GM12878 (cell line): ENCODE measurements around the gene OSBPL5. TPM values are rescaled to one million over a fixed set of nuclear protein-coding genes. Genes with fewer than 3 reads are reported as not detected.

Experiments
- ATAC-seq: fragments of 200-7000 bp; cut with Tn5 transposase; 3 replicates; pipeline ENCODE4 v1.9.1; 2020; ENCODE audit warnings: mild to moderate bottlenecking, moderate library complexity
- BruUV-seq: library from RNA; stranded (reverse); fragments of 400-500 nt; replicated peaks from 2 replicates; lab custom pipeline; 2021; lab: Mats Ljungman, UMichigan
- CTCF ChIA-PET: fragments of 300-600 bp; sonication (Branson Sonifier 250); formaldehyde crosslinking; extraction: SDS; loops from one replicate; lab custom pipeline; 2021; ENCODE audit warnings: inconsistent platforms; lab: Yijun Ruan, JAX
- POLR2A ChIA-PET: fragments of 350-600 bp; formaldehyde crosslinking; extraction: SDS; loops from one replicate; lab custom pipeline; 2021; ENCODE audit warnings: inconsistent platforms; lab: Charles Lee
- RAD21 ChIA-PET: fragments of 300-600 bp; sonication (Branson Sonifier 250); formaldehyde crosslinking; loops from one replicate; lab custom pipeline; 2023; ENCODE audit warnings: antibody characterized with exemption; ENCODE audit not compliant: unreplicated experiment; lab: Charles Lee
- SMC1A ChIA-PET: fragments of 300-600 bp; sonication (Branson Sonifier 250); formaldehyde crosslinking; loops from one replicate; lab custom pipeline; 2023; ENCODE audit not compliant: unreplicated experiment, uncharacterized antibody; lab: Charles Lee
- DNase-seq: peaks from one replicate; pipeline ENCODE4 v3.0.0-alpha.2; 2011; ENCODE audit warnings: low read depth, low spot score
- FAIRE-seq: peaks from 3 replicates; lab custom pipeline; 2011; peaks lifted over from hg19 to GRCh38; lab: Jason Lieb, UNC
- H2AFZ ChIP-seq: 2 replicates; pipeline ENCODE4 v1.6.0; 2011; ENCODE audit warnings: low read depth, low read length, control low read depth; ENCODE audit not compliant: control insufficient read depth
- H3K27ac ChIP-seq: 2 replicates; pipeline ENCODE4 v1.5.1; 2011; ENCODE audit warnings: control low read depth; ENCODE audit not compliant: control insufficient read depth, insufficient read depth
- H3K27me3 ChIP-seq, 2 experiments: replicated peaks in 1 of 2; 2 replicates each; pipeline versions ENCODE4 v1.6.0 to v1.6.1; 2011; ENCODE audit warnings: low read length in 1 of 2; ENCODE audit not compliant: control insufficient read depth in 2 of 2, insufficient read depth in 2 of 2
- H3K36me3 ChIP-seq, 2 experiments: 2 replicates each; pipeline ENCODE4 v1.5.1; 2011; ENCODE audit warnings: low read length in 1 of 2; ENCODE audit not compliant: control insufficient read depth in 2 of 2, insufficient read depth in 2 of 2
- H3K4me1 ChIP-seq: 2 replicates; pipeline ENCODE4 v1.6.1; 2011; ENCODE audit warnings: mild to moderate bottlenecking, low read length, moderate library complexity, mixed read lengths; ENCODE audit not compliant: control insufficient read depth, insufficient read depth
- H3K4me2 ChIP-seq: 2 replicates; pipeline ENCODE4 v1.6.0; 2011; ENCODE audit warnings: control low read depth; ENCODE audit not compliant: control insufficient read depth, insufficient read depth
- H3K4me3 ChIP-seq: fragments of 200-600 bp; sonication (generic); 2 replicates; pipeline ENCODE4 v1.5.1; 2016
- H3K79me2 ChIP-seq: 2 replicates; pipeline ENCODE4 v1.6.0; 2011; ENCODE audit warnings: low read length; ENCODE audit not compliant: control insufficient read depth, insufficient read depth
- H3K9ac ChIP-seq: 2 replicates; pipeline ENCODE4 v1.8.0; 2011; ENCODE audit warnings: low read length, control low read depth, mixed read lengths; ENCODE audit not compliant: control insufficient read depth, insufficient read depth
- H3K9me3 ChIP-seq: replicated peaks from 3 replicates; pipeline ENCODE4 v1.5.1; 2011; ENCODE audit warnings: mild to moderate bottlenecking, low read length; ENCODE audit not compliant: control insufficient read depth, insufficient read depth
- H4K20me1 ChIP-seq: 2 replicates; pipeline ENCODE4 v1.6.0; 2011; ENCODE audit not compliant: control insufficient read depth, insufficient read depth
- ATF7 ChIP-seq: fragments of 450-650 bp; IDR thresholded peaks from 2 replicates; pipeline ENCODE4 v1.6.1; 2016; ENCODE audit warnings: low read depth, mild to moderate bottlenecking
- CEBPB ChIP-seq, 2 experiments: fragments of 150-350 bp in 1 of 2; IDR thresholded peaks; 2 replicates each; pipeline ENCODE4 v1.6.1; 2012 to 2014; ENCODE audit warnings: low read depth in 2 of 2, low read length in 2 of 2, borderline replicate concordance in 1 of 2, inconsistent platforms in 1 of 2
- IRF4 ChIP-seq: IDR thresholded peaks from 2 replicates; pipeline ENCODE4 v1.6.1; 2011; ENCODE audit warnings: low read depth, low read length
- LARP7 ChIP-seq: fragments of 450-650 bp; IDR thresholded peaks from 2 replicates; pipeline ENCODE4 v1.6.1; 2017; ENCODE audit warnings: mild to moderate bottlenecking
- NFIC ChIP-seq: IDR thresholded peaks from 2 replicates; pipeline ENCODE4 v1.6.1; 2012; ENCODE audit warnings: low read depth, mild to moderate bottlenecking, inconsistent platforms, low read length, moderate library complexity
- NR2F1 ChIP-seq: fragments of 450-650 bp; conservative IDR thresholded peaks from 2 replicates; pipeline ENCODE4 v1.6.1; 2017; ENCODE audit warnings: mild to moderate bottlenecking
- RBBP5 ChIP-seq: fragments of 200-600 bp; sonication (generic); conservative IDR thresholded peaks from 2 replicates; pipeline ENCODE4 v1.6.1; 2016
- RFX5 ChIP-seq: IDR thresholded peaks from 2 replicates; pipeline ENCODE4 v1.6.1; 2011; ENCODE audit warnings: low read depth, low read length, improper control_type of control experiment
- SIN3A ChIP-seq: IDR thresholded peaks from 2 replicates; pipeline ENCODE4 v1.6.1; 2012; ENCODE audit warnings: low read depth, low read length, improper control_type of control experiment
- SMAD5 ChIP-seq: IDR thresholded peaks from 2 replicates; pipeline ENCODE4 v1.6.1; 2016; ENCODE audit warnings: antibody characterized with exemption, low read depth
- SMARCA5 ChIP-seq: fragments of 450-650 bp; IDR thresholded peaks from 2 replicates; pipeline ENCODE4 v1.6.1; 2017; ENCODE audit warnings: mild to moderate bottlenecking
- SMC3 ChIP-seq: IDR thresholded peaks from 2 replicates; pipeline ENCODE4 v1.6.1; 2011; ENCODE audit warnings: low read length, improper control_type of control experiment, borderline replicate concordance
- TCF3 ChIP-seq: IDR thresholded peaks from 2 replicates; pipeline ENCODE4 v1.6.1; 2012; ENCODE audit warnings: low read depth, mild to moderate bottlenecking, low read length, borderline replicate concordance; ENCODE audit not compliant: insufficient read depth
- ZNF274 ChIP-seq: IDR thresholded peaks from one replicate; pipeline ENCODE4 v1.8.0; 2011; ENCODE audit not compliant: insufficient read length, insufficient read depth
- WGBS: methylation state at CpG from one replicate; pipeline ENCODE4 v1.1.6; 2016; ENCODE audit warnings: low lambda C conversion rate; ENCODE audit not compliant: insufficient replicate concordance, insufficient coverage; ENCODE audit errors: missing lambda C conversion rate; 5-methylcytosine and 5-hydroxymethylcytosine counted together
- in situ Hi-C: fragments of 300-500 bp; cut with MboI; formaldehyde crosslinking; loops from 9 replicates; pipeline ENCODE4 v1.14.3; 2018; ENCODE audit warnings: mixed read lengths
- intact Hi-C: fragments of 100-400 bp; cut with micrococcal nuclease; formaldehyde crosslinking; loops from one replicate; pipeline ENCODE4 v1.14.2; 2022; ENCODE audit not compliant: unreplicated experiment
- polyA plus RNA-seq, 11 experiments: library from polyadenylated mRNA; depleted of rRNA in 4 of 11; unstranded in 6 of 11; stranded (reverse) in 5 of 11; fragments of >200 nt; fragmentation: Nextera tagmentation in 4 of 11; fragmentation: Illumina TruSeq in 1 of 11; extraction: Ambion mirVana in 4 of 11; extraction: Trizol in 1 of 11; gene quantifications; 1 replicate in 1 of 11; 2 replicates in 10 of 11; pipeline versions ENCODE4 v1.2.1 to v1.2.3, GENCODE V29; 2011 to 2016; ENCODE audit warnings: inconsistent platforms in 2 of 11, missing spikeins in 2 of 11, low read depth in 1 of 11
- total RNA-seq, 4 experiments: library from RNA; depleted of rRNA in 3 of 4; stranded (reverse); fragments of >200 nt in 3 of 4; fragmentation: Illumina TruSeq in 1 of 4; extraction: Trizol in 1 of 4; gene quantifications; 2 replicates each; pipeline versions ENCODE4 v1.2.1 to v1.2.3, GENCODE V29; 2013 to 2021
- TF ChIP-seq, protein P1 (sequence below): fragments of 450-650 bp; IDR thresholded peaks from 2 replicates; pipeline ENCODE4 v1.6.1; 2016; ENCODE audit warnings: mild to moderate bottlenecking, moderate library complexity, borderline replicate concordance

OSBPL5 gene
- total and polyA plus RNA-seq, 10 of the 15 experiments (the other 5 are each of a cell fraction or from before 2014, with no cell fraction given), result not detected

DNA sequence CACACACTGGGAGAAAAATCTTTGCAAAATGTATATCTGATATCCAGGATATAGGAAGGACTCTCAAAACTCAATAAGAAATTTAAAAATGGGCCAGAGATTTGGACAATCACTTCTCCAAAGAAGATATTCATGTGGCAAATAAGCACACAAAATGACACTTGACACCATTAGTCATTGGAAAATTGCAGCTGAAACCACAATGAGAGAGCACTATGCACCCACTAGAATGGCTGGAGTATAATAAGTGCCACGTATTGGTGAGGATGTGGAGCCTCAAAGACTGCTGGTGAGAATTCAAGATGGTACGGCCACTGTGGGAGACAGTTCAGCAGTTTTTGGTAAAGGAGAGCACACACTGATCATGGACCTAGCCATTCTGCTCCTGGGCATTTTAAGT lies 12.8 kb upstream of the OSBPL5 start:
- no peaks in the 10 kb centered on the region for H3K4me1 ChIP-seq
- intact Hi-C loops (no loop called here), in situ Hi-C loops (no loop called here)
- H3K9ac ChIP-seq, result no peak overlapping the region
- no peak overlapping the region for H3K4me2 ChIP-seq
- H3K79me2 ChIP-seq, result no peaks in the 10 kb centered on the region
- no peak overlapping the region for H3K27ac ChIP-seq
- no peak overlapping the region for H3K4me3 ChIP-seq
- H3K36me3 ChIP-seq, result no peaks in the 10 kb centered on the region
- DNase-seq (no peak), FAIRE-seq (no peak), ATAC-seq (no peak)
- CTCF ChIA-PET, result no interaction called here
- no peaks in the 10 kb centered on the region for H4K20me1 ChIP-seq
- 25% methylated on average over 2 of the region's 2 CpGs for WGBS
- BruUV-seq, result no TSS peak
- TF ChIP-seq SMARCA5, result no peak
- H3K27me3 ChIP-seq, result no peaks in the 10 kb centered on the region
- POLR2A ChIA-PET, result no interaction called here
- SMC1A ChIA-PET, result no interaction called here
- H3K9me3 ChIP-seq, result no peaks in the 10 kb centered on the region; the same call in 2 of the 3 replicates
- RAD21 ChIA-PET, result no interaction called here
- no peak overlapping the region for H2AFZ ChIP-seq

DNA sequence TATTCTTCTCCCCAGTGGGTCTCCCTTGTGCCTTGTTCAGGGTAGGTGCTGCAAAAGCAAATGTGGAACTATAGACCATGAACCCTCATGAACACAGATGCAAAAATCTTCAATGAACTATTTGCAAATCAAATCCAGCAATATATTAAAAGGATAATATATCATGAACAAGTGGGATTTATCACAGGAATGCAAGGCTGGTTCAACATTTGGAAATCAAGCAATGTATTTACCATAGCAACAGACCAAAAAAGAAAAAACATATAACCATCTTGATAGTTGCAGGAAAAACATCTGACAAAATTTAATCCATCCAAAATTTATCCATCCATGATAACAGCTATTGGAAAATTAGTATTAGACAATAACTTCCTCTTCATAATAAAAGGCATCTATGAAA lies 11.4 kb upstream of the OSBPL5 start:
- Histone ChIP-seq H3K79me2 (no peaks in the 10 kb centered on the region), H3K4me3 (no peak overlapping the region), H3K36me3 (no peaks in the 10 kb centered on the region), H3K27ac (no peak overlapping the region), H3K9me3 (no peaks in the 10 kb centered on the region; the same call in 2 of the 3 replicates), H3K4me1 (no peaks in the 10 kb centered on the region), H4K20me1 (no peaks in the 10 kb centered on the region), H3K4me2 (no peak overlapping the region), H3K27me3 (no peaks in the 10 kb centered on the region), H2AFZ (no peak overlapping the region), H3K9ac (no peak overlapping the region)
- ChIA-PET SMC1A (no interaction called here), CTCF (no interaction called here), RAD21 (no interaction called here), POLR2A (no interaction called here)
- DNase-seq, result no peak
- FAIRE-seq, result no peak
- ATAC-seq, result no peak
- intact Hi-C loops, result no loop called here
- no TSS peak for BruUV-seq
- in situ Hi-C loops, result no loop called here
- TF ChIP-seq NFIC (no peak), RFX5 (no peak), ATF7 (no peak), CEBPB (IDR thresholded peaks at IDR 0.05; ENCODE audit: borderline replicate concordance in 1 of 2, low read depth in 2 of 2, low read length in 2 of 2) (no peak), IRF4 (no peak), SMAD5 (no peak), LARP7 (no peak), RBBP5 (no peak), ZNF274 (no peak), SMC3 (no peak), NR2F1 (no peak), SIN3A (no peak), TCF3 (no peak)
- TF ChIP-seq, protein P1, sequence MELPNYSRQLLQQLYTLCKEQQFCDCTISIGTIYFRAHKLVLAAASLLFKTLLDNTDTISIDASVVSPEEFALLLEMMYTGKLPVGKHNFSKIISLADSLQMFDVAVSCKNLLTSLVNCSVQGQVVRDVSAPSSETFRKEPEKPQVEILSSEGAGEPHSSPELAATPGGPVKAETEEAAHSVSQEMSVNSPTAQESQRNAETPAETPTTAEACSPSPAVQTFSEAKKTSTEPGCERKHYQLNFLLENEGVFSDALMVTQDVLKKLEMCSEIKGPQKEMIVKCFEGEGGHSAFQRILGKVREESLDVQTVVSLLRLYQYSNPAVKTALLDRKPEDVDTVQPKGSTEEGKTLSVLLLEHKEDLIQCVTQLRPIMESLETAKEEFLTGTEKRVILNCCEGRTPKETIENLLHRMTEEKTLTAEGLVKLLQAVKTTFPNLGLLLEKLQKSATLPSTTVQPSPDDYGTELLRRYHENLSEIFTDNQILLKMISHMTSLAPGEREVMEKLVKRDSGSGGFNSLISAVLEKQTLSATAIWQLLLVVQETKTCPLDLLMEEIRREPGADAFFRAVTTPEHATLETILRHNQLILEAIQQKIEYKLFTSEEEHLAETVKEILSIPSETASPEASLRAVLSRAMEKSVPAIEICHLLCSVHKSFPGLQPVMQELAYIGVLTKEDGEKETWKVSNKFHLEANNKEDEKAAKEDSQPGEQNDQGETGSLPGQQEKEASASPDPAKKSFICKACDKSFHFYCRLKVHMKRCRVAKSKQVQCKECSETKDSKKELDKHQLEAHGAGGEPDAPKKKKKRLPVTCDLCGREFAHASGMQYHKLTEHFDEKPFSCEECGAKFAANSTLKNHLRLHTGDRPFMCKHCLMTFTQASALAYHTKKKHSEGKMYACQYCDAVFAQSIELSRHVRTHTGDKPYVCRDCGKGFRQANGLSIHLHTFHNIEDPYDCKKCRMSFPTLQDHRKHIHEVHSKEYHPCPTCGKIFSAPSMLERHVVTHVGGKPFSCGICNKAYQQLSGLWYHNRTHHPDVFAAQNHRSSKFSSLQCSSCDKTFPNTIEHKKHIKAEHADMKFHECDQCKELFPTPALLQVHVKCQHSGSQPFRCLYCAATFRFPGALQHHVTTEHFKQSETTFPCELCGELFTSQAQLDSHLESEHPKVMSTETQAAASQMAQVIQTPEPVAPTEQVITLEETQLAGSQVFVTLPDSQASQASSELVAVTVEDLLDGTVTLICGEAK, result no peak
